ENCODE measurements around the gene EARS2.
"Not testable (repeated sequence)": the region's sequence is repeated elsewhere in the genome, so short reads cannot be mapped to it uniquely, and the experiment has no call there.

Gene EARS2

GRCh38 chr16:23504453-23505179 lies 52.5 kb downstream of the EARS2 start:
- DNase-seq, result peak; percentile 57

- no peak for DNase-seq
These were observed 53.1 kb downstream of the EARS2 start for GRCh38 chr16:23504076-23504452.

- no peak for DNase-seq
These were observed 54.7 kb downstream of the EARS2 start for GRCh38 chr16:23502466-23502865.

GRCh38 chr16:23501291-23501690 lies 55.9 kb downstream of the EARS2 start:
- no peak for DNase-seq

DNA sequence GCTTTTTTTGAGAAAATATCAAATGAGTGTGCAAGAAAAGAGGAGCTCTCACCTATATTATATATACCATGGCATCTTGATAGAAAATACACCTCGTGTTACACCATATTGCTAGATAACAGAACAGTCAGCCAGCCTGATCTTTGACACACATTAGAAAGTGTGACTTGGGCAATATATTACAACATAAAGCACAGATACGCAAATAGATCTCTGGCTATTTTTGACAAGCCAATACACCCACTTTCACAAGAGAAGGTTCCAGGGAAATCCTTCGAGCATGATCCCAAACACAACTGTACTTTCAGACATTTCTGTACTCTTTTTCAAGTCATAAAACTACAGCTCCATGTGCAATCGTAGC lies 56.3 kb downstream of the EARS2 start:
- DNase-seq, result no peak

GRCh38 chr16:23500212-23500861 lies 56.8 kb downstream of the EARS2 start:
- DNase-seq, result no peak

GRCh38 chr16:23499801-23500200 lies 57.3 kb downstream of the EARS2 start:
- DNase-seq, result no peak

- DNase-seq, result no peak
These were observed 58.3 kb downstream of the EARS2 start for GRCh38 chr16:23498863-23499262.

DNA sequence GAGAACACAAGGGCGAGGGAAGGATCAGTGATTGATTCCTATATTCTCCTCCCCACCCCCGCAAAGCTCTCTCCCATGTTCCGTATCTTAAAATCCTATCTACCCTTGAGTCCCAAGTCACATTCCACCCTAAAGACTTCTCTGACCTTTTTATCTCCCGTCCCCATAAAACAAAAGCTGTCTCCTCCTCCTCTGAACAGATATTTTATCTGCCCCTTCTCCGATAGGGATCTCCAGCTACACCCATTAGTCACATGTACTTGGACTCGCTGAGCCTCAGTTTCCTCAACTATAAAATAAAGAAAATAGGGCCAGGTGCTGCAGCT lies 59.6 kb downstream of the EARS2 start:
- no peak for DNase-seq

DNA sequence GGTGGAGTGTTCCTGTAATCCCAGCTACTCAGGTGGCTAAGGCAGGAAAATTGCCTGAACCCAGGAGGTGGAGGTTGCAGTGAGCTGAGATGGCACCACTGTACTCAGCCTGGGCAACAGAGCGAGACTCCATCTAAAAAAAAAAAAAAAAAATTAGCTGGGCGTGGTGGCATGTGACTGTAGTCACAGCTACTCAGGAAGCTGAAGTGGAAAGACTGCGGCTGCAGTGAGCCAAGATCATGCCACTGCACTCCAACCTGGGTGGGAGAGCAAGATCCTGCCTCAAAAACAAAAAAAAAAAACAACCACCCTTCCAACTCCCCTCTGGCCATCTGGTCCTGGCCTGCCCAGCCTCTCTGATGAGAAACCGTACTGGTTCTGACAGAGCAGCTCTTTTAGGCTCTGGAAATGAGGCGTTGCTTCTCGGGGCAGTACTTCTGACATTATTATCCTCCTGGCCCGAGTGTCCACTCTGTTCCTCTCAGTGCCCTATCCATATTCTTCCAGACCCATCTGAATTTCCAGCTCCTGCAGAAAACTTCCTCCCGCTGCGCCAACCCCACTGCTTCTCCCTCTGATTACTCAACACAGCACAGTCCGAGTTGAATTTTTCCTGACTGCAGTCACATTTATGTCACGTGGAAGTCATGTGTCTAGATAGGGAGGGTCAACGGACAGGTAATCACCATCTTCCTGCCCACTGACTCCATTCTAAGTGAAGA lies 60.2 kb downstream of the EARS2 start:
- DNase-seq, result no peak

DNA sequence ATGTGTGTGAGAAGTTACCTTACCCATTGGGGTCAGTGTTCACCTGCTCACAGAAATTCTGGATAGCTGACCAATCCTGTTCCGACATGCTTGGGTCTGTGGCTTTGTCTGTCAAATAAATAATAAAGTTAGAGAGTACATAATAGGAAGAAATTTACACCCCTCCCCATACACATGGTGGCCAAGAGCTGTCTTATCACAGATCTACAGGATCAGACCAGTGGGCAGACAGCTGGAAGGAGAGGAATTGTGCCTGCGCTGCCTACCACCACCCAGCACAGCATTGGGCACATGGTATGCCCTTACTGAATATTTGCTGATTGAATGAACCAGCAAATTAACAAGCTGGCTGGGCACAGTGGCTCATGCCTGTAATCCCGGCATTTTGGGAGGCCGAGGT lies 61.5 kb downstream of the EARS2 start:
- no peak for DNase-seq

DNA sequence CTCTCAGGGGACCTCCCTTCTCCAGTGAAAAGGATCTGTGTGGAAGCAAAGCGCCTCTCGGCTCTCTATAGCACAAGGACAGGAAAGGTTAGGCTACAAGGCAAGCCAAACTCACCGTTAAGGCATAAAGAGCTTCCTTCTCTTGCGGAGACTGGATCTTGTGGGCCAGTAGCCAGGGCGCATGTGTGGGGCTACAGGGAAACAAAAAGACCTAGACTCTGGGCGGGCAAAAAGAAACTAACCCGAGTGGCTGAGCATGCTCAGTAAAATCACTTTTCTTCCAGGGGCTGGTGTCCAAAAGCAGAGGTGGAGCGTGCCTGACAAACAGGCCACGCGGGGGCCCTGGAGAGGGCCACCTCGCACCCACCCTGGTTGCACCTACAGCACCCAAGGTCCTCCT lies 63.0 kb downstream of the EARS2 start:
- DNase-seq, result no peak

GRCh38 chr16:23491490-23492391 lies 65.4 kb downstream of the EARS2 start:
- DNase-seq, result no peak

DNA sequence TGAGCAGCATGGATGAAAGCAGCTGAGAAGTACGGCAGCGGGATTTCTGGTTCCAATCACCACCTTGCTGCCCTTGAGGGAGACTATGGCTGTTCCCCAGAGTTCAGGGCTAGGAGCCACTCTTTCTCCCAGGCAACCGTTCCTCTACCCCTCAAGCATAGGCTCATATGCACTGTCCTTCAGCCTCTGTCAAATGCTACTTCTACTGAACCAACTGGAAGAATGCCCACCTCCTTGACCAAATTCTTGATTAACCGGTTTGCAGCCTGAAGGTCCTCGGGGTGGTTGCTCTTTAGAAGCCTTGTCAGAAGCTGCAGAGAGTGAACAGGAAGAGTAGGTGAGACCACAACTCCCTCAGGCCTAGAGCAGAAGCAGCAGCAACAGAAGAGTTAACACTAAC lies 70.7 kb downstream of the EARS2 start:
- no peak for DNase-seq

GRCh38 chr16:23485841-23486240 lies 71.3 kb downstream of the EARS2 start:
- DNase-seq, result no peak

DNA sequence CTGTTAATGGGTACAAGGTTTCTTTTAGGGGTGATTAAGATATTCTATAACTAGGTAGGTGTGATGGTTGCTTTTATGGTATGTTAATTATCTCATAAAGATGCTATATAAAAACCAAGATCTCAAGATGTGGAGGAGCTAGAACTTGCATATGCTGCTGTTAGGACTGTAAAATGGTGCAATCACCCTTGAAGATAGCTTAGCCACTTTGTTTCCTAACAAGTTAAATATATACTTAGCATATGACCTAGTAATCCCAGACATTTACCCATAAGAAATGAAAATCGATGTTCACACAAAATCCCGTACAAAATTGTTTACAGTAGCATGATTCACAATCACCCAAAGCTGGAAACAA lies 71.9 kb downstream of the EARS2 start:
- DNase-seq, result no peak

GRCh38 chr16:23484510-23485256 lies 72.5 kb downstream of the EARS2 start:
- DNase-seq, result no peak

- DNase-seq, result not testable (repeated sequence)
These were observed 73.7 kb downstream of the EARS2 start for GRCh38 chr16:23483492-23483891.

DNA sequence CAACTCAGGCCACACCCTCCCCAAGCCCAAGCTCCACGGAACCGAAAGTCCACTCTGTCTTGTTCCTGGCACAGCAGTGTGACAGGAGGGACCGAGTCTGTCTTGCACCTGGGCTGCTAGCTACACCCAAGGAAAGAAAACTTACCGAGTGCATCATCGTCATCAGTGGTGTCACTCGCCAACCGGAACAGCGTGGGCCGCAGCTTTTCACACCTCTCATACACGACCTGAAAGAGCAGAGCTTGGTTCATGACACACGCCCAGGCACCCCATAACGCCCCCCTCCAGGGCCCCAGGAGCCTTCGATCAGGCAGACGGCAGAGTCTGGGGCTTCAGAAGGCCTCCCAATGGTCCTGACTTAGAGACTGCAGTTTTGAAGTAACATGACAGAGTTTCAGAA lies 74.4 kb downstream of the EARS2 start:
- DNase-seq, result peak; percentile 44

DNA sequence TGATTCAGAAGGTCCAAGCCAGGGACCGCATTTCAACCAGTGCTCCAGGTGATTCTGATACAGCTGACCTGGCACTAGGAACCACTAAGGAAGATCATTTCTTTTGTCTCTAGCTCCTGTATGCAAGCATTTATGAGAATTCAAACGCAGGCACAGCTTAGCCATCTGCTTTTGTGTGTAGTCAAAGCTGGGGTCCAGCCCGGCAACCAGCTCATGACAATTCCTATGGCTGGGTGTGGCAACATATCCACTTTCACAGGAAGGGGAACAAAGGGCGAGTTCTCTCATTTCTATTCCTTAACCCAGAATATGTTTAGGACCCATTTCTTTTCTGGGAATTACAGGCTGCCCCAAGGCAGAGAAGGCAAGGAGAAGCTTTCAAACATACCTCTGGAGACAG lies 76.9 kb downstream of the EARS2 start:
- no peak for DNase-seq

DNA sequence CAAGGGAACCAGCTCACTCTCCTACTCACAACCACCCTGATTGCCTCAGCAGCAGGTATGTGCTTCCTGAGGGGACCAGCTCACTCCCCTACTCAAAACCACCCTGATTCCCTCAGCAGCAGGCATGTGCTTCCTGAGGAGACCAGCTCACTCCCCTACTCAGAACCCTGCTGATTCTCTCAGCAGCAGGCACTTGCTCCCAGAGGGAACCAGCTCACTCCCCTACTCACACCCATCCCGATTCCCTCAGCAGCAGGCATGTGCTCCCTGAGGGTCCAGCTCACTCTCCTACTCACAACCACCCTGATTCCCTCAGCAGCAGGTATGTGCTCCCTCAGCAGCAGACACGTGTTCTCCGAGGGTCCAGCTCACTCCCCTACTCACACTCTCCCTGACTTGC lies 78.0 kb downstream of the EARS2 start:
- no peak for DNase-seq

GRCh38 chr16:23478566-23478965 lies 78.6 kb downstream of the EARS2 start:
- no peak for DNase-seq

GRCh38 chr16:23476289-23476688 lies 80.9 kb downstream of the EARS2 start:
- DNase-seq, result no peak

Measured in activated T-cell treated with anti-CD3 and anti-CD28 coated beads, Interleukin-2, amount 50 U/mL, for 1 hour (primary cell).